ENCODE measurements around the gene EFL1.
"Not testable (repeated sequence)": the region's sequence is repeated elsewhere in the genome, so short reads cannot be mapped to it uniquely, and the experiment has no call there.

EFL1 gene

DNA sequence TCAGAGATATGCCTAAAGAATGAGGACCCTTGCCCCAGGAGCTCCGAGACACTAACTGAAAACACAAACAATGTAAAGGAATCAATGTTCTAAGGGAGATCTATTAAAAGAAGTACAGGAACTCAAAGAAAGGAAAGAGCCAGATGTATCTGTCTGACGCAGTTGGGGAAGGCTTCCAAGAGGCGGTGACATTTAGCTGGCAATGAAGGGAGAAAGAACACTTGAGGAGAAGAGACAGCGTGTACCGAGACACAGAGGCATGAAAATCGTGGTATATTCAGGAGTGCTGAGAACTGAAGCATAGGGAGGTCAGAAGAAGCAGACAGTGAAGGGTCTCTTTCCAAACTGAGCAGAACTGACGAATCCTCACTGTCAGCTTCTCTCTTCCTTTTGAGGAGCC lies 66.7 kb downstream of the EFL1 start:
- DNase-seq = not testable (repeated sequence)

- DNase-seq = not testable (repeated sequence)
Observed at GRCh38 chr15:82194488-82194887, 68.0 kb downstream of the EFL1 start.

- DNase-seq = not testable (repeated sequence)
Observed at GRCh38 chr15:82193435-82193834, 69.1 kb downstream of the EFL1 start.

- not testable (repeated sequence) for DNase-seq
Observed at GRCh38 chr15:82192394-82192793, 70.1 kb downstream of the EFL1 start.

DNA sequence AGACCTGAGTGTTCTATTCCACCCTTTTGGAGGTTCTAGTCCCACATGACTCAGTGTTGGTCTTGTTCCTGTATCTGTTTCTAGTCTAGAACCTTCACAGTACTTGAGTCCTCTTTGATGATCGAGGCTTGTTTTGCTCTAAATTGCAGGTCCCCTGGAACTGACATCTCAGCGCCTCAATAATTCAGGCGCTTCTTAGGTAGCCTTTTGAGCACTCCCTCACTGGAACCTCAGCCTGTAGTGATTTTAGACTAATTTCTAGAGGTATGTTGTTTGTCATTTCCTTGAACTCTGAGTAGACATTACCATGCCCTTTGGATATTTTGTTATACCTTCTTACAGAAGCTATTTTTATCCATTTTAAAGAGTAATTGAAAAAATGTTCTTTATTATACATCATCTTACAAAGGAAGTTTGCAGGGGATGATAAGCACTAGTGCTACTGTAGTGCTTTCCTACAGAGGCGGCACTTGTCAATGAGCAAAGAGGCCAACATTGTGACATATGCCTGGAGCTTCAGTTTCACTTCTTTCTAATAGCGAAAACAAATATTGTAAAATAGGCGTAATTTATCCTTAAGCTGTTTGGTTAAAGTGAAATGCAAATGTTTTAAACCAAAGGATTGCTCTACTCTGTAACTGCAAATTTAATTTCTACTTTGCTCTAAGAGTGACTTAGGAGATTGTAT lies 75.7 kb downstream of the EFL1 start:
- DNase-seq = no peak

GRCh38 chr15:82186161-82186560 lies 76.4 kb downstream of the EFL1 start:
- DNase-seq = no peak

DNA sequence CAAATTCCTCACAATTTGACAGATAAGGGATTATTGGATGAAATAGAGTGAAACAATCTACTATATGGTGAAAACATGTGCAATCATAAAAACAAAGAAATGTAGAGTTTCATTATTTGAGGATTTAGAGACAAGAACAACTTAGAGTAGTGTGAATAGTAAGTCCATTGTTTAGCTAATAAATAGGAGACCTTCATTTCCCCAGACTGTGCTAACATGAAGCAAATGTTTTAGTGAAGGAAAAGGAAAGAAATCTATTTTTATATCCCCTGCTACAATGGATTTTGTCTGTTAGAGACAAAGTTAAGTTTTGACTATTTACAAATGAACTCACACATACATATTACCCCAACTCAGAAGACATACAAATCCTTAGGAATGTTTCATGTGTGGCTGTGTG lies 77.8 kb downstream of the EFL1 start:
- no peak for DNase-seq

DNA sequence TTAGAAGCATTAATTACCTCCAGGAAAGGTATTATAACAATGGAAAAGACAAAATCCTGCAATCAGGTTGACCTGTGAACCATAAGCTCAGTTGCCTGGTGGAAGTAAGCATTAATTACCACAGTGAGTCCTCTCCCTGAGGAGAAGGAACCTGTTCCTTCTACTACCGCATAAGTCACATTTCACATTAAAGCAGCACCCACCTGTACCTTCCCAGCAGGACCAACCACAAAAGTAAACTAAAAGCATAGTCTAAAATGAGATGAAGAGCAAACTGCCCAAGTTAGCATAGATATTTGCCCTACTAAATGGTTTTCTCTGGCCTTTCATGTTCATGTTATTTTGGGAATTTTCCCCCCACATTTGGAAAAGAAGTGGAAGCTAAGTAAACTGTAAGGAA lies 78.2 kb downstream of the EFL1 start:
- DNase-seq = no peak

DNA sequence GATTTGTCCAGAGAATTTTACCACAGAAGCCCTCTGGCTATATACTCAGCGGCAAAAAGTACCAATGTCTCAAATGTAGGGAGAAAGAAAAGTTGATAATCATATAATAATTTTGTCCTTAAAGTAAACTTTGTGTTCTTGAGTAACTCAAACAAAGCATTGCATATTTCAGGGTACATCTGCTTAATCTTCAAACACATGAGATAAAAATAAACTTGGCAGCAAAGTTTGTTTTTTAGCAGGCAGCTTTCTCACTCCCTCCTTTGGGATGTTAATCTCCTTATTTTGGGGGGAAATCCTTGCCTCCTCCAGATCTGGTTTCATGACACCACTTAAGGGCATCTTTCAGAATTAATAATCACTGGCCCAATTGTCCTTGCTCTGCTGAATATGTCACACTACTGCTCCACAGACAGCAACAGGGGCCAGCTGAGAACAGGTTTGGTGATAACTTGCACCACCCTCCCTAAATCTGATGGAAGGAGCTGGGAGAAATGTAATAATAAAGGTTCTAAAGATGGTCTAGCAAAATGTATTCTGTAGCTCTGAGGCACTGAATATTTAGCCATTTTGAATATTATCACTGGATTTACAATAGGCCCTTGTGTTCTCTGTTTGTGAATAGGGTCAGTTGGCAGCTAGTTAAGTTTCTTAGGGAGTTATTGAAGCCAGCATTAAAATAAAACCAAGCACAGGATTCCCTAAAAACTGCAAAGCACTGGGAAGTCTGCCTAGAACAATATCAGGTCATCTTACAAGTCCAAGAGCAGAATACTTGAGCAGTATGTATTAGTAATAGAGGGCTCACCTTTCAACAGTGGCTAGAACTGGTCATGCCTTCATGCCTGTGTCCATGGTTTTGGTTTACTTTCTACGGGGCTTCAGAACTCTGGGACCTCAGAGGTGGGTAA lies 79.2 kb downstream of the EFL1 start:
- no peak for DNase-seq

DNA sequence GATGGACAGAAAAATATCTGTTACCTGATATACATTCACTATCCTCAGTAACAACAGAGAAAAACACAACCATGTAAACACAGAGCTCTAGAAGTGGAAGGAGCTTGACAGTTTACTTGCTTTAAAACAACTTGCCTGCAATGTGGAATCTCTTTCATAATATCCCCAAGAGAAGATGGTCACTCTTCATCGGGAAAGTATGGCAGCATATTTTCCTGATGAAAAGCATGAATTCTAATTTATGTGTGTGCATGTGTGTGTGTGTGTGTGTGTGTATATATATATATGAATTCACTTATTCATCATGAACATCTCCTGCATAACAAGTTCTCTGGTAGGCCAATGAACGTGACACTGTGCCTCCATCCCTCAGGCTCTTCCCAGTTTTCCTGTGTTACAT lies 81.2 kb downstream of the EFL1 start:
- no peak for DNase-seq

DNA sequence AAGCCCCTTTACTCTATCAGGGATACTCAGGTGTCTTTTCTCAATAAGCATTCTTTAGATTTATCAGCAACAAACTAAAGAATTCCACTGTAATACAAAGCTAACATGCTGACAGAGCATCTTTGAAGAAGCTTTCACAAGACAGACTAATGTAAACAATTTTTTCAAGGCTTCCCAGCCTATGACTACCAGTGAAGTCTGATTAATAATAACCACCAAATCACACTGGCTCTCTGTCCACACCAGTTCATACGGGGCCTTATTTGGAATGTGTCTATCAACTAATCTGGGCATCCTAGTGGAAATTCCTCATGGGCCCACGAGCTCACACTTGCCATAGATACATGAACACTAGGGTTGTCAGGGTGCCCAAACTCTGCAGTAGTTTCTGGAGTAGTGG lies 84.5 kb downstream of the EFL1 start:
- no peak for DNase-seq

DNA sequence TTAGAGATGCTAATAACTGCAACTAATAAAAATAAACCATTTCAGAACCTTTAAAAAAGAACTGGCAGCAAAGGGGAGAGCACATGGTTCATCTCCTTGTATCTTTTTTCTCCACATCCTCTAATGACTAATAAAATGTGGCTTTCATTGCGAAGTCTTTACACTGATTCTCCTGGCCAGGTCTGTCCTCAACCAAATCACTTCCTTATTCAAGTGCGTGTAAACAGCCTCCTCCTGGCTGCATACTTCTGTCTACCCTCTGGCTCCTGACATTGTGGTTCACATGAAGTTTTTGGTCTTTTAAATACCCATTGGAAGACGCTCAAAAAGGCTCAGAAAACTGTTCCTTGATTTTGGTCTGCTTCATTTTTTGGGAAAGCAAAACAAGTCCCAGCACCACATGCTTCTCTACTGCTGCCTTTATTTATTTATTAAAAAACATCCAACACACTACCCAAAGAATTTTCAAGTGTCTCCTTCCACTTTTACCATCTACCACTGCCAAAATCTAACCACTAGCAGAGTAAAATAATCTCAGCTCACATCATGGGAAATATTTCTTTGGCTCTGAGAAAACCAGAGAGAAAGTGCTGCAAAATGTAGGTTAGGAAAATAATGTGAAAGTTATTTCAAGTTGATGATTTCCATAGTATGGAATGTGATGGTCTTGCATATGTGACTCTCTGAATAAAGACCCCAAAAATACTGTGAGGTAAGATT lies 85.1 kb downstream of the EFL1 start:
- no peak for DNase-seq

DNA sequence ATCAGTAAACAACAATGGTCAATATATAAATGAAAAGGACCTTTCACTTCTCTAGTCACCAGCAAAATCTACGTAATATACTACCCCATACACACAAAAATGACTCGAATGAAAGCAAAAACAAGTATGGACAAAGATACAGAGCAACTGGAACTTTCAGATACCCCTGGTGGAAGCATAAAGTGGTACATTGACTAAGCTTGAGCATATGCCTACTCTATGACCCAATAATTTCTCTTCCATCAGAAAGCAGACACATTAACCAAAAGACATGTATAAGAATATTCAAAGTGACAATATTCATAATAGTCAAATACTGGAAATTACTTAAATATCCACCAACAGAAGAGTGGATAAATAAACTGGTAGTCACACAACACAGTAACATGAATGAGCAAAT lies 86.0 kb downstream of the EFL1 start:
- DNase-seq = no peak

DNA sequence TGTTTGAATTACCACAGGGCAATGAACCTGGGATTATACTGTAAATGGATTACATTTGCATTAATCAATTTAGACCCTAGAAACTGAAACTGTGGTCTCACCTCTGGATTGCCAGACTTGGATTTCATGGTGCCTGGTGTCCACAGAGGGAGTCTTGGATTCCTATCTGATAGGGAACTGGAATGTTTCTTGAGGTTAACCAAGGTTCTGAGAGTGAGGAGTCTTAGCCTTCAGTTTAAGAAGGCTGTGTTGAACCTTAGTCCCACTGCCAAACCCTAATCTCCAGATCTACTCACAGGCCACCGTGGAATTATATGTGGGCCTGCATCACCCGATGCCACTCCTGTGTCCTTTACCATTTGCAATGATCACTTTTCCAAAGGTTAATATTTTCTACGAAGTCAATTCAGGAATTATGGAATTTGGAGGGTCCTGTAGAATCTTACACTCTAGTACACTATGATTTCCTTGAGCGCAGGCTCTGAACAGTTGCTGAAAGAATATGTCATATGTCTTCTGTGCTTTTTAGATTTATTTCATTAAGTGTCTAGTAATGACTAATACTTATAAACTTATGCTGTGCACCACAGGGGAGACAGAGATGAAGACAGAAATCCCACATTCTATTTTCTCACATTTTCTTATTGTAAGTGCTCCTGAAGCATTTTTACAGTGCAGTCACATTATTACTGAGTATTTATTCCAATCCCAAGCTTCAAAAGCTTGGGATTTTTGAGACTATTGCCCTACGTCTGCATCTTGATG lies 87.9 kb downstream of the EFL1 start:
- no peak for DNase-seq

DNA sequence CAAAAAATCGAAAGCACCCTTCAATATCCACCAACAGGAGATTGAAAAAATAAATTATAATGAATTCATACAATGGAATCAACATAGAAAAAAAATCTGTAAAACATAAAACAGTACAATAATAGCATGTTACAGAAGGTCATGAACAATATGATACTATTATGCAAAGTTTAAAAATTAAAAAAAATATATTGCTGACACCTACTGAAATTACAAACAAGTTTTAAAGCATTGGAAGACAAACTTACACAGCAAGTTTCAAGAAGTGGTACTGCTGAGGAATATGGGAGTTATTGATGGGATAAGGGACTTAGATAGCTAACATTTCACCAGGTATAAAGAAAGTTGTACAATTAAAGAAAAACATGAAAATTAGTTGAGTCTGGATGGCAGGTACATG lies 89.4 kb downstream of the EFL1 start:
- no peak for DNase-seq

DNA sequence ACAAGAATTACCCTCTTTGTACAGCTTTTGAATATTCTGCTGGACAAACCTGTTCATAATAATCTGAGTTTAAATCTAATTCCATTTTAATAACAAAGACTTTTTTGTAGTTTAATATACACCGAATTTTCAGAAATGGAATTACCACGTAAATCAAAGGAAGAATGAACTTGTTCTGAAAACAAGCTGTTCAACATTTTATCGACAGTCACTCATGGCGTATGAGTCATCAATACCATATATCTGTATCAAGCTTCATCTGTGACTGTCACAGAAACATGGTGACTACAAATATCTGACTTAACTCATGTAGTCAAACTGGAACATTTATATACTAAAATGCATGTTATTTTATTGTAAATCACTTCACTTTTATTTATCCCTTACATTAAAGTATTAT lies 90.0 kb downstream of the EFL1 start:
- no peak for DNase-seq

DNA sequence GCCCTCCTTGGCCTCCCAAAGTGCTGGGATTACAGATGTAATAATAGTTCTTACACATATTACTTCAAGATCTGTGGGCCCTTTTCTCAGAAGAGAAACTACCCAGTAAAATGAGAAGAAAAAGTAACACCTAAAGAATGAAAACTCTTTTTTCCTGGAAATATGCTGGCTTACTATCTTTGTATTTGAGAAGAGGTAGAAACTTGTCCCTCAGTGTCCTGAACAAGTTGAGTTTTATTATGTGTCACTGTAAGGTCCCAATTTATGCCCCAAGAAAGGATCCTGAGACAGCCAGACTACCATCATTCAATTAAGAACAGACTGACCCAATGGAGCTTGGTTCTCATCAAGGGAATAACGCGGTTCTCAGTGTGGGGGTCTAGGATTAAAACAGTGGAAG lies 93.8 kb downstream of the EFL1 start:
- DNase-seq = no peak

GRCh38 chr15:82168296-82168695 lies 94.2 kb downstream of the EFL1 start:
- DNase-seq = no peak

GRCh38 chr15:82165948-82166376 lies 96.6 kb downstream of the EFL1 start:
- DNase-seq = no peak

- DNase-seq = no peak
Observed at GRCh38 chr15:82159922-82160321, 102.6 kb downstream of the EFL1 start.

DNA sequence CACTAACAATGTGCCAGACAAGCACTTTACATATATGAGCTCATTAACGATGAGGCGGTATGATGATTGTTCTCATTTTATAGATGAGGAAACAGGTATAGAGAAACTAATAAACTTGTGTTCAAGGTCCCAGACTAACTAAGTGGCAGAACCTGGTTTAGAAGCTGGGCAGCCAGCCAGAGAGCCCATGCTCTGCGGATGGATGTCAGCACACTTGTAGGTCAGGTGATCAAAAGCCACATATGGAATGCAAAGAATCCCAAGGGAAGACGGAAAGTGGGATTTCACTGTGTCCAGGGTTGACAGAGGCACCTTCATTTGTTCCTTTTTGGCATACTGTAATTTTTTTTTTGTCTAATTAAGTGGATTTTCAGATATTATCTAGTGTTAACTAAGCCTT lies 103.7 kb downstream of the EFL1 start:
- no peak for DNase-seq

DNA sequence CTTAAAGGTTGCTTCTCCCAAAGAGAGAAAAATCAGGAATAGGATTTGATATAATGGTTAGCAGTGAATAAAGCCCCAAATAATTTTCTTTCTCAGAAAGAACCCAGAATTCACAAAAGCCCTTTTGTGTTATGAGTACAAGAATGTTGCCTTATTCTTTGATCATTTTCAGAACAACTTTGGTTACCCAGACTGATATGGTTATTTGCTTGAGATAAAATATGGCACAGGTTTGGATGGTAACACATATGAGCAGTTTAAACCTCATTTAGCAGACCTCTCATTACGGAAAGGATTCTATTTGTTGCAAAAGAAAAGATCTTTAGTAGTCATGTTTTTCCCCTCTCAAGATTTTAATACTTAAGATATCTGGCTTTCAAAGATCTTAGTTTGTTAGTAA lies 111.9 kb downstream of the EFL1 start:
- DNase-seq = no peak

DNA sequence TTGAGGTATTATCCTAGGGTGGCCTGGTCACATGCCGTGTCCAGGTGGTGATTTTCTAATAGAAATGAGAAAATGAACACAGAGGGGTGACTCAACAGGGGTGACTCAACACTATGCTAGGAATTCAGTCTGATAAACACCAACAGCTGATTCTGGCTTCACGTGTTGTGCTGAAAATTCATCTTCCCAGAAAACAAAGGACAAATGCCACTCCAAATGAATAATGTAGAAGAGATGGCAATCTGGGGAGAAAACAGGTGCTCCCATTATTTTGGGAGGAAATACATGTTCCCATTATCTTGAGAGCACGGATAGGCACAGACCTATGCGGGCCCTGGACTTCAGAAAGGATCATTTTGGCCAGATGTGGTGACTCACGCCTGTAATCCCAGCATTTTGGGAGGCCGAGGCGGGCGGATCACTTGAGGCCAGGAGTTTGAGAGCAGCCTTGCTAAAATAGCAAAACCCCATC lies 115.5 kb downstream of the EFL1 start:
- no peak for DNase-seq
